SHP77 (cell line): ENCODE results near the gene LMO1.

ENCODE experiments used
- DNase-seq, 2 experiments: peaks; one replicate each; lab custom pipeline; 2025; lab: John Stamatoyannopoulos, UW

Gene LMO1

GRCh38 chr11:8205566-8205965 is 58.1 kb downstream of the LMO1 start:
- DNase-seq, result no peak

GRCh38 chr11:8204596-8204995 is 59.1 kb downstream of the LMO1 start:
- no peak for DNase-seq

GRCh38 chr11:8204025-8204424 is 59.7 kb downstream of the LMO1 start:
- DNase-seq, result no peak

GRCh38 chr11:8203414-8203715 is 60.3 kb downstream of the LMO1 start:
- no peak for DNase-seq

- DNase-seq, result no peak
Observed at GRCh38 chr11:8202516-8203413, 60.9 kb downstream of the LMO1 start.

- no peak for DNase-seq
Observed at GRCh38 chr11:8201644-8202365, 61.9 kb downstream of the LMO1 start.

GRCh38 chr11:8199676-8200075 is 64.0 kb downstream of the LMO1 start:
- DNase-seq, result no peak

GRCh38 chr11:8196749-8197148 is 66.9 kb downstream of the LMO1 start:
- DNase-seq, result no peak

GRCh38 chr11:8194956-8195355 is 68.7 kb downstream of the LMO1 start:
- no peak for DNase-seq

- DNase-seq, result no peak
Observed at GRCh38 chr11:8192896-8193209, 70.8 kb downstream of the LMO1 start.

- peak; percentile 4 to 20 for DNase-seq
Observed at GRCh38 chr11:8192016-8192895, 71.4 kb downstream of the LMO1 start.

- no peak for DNase-seq
Observed at GRCh38 chr11:8190431-8190830, 73.2 kb downstream of the LMO1 start.

- DNase-seq, result no peak
Observed at GRCh38 chr11:8186429-8186828, 77.2 kb downstream of the LMO1 start.

- no peak for DNase-seq
Observed at GRCh38 chr11:8183111-8183510, 80.6 kb downstream of the LMO1 start.

GRCh38 chr11:8180469-8180868 is 83.2 kb downstream of the LMO1 start:
- DNase-seq, result no peak

- no peak for DNase-seq
Observed at GRCh38 chr11:8178297-8178696, 85.4 kb downstream of the LMO1 start.

GRCh38 chr11:8177136-8177535 is 86.5 kb downstream of the LMO1 start:
- DNase-seq, result no peak
